K562 (cell line): ENCODE measurements around the gene UBE2L3. TPM values are rescaled to one million over a fixed set of nuclear protein-coding genes. Genes with fewer than 3 reads are reported as not detected.
A peak's percentile ranks its signal among the peaks of the same experiment; 100 is the strongest.

Source experiments
- ATAC-seq: fragments of 200-7000 bp; cut with Tn5 transposase; 3 replicates; pipeline ENCODE4 v1.9.1; 2020; ENCODE audit warnings: moderate library complexity
- BruUV-seq: library from RNA; stranded (reverse); fragments of 400-500 nt; replicated peaks from 2 replicates; lab custom pipeline; 2021; lab: Mats Ljungman, UMichigan
- CTCF ChIA-PET: fragments of 300-600 bp; formaldehyde crosslinking; extraction: SDS; loops from one replicate; lab custom pipeline; 2021; ENCODE audit warnings: low intra/inter-chr PET ratio; lab: Yijun Ruan, JAX
- POLR2A ChIA-PET: fragments of 300-600, 350-650 bp; sonication (Branson Sonifier 250); formaldehyde crosslinking; extraction: SDS; loops from one replicate; lab custom pipeline; 2021; ENCODE audit warnings: antibody characterized with exemption, inconsistent platforms; lab: Yijun Ruan, JAX
- DNase-seq, 4 experiments: peaks; one replicate each; pipeline versions ENCODE4 v3.0.0 to v3.0.0-alpha.2; 2011 to 2018; ENCODE audit warnings: low spot score in 3 of 4, mixed read lengths in 3 of 4; ENCODE audit errors: extremely low read depth in 1 of 4
- FAIRE-seq: peaks from 2 replicates; lab custom pipeline; 2011; peaks lifted over from hg19 to GRCh38; lab: Jason Lieb, UNC
- H2AFZ ChIP-seq: 2 replicates; pipeline ENCODE4 v1.6.0; 2011; ENCODE audit warnings: low read depth, low read length, control low read depth, inconsistent platforms
- H3K27ac ChIP-seq: fragments of 200-600 bp; 3 replicates; pipeline ENCODE4 v1.8.0; 2011; ENCODE audit warnings: low read depth, mild to moderate bottlenecking, control low read depth, inconsistent platforms, low read length, moderate library complexity, mixed read lengths; ENCODE audit errors: extremely low read depth
- H3K27me3 ChIP-seq, 2 experiments: fragments of 300-600 bp in 1 of 2; 2 replicates in 1 of 2; 3 replicates in 1 of 2; pipeline versions ENCODE4 v1.6.0 to v1.8.0; 2011; ENCODE audit warnings: inconsistent platforms in 2 of 2, low read length in 2 of 2, mild to moderate bottlenecking in 1 of 2, mixed read lengths in 1 of 2, moderate library complexity in 1 of 2; ENCODE audit not compliant: control insufficient read depth in 2 of 2, insufficient read depth in 2 of 2
- H3K36me3 ChIP-seq: fragments of 300-600 bp; 3 replicates; pipeline ENCODE4 v1.8.0; 2011; ENCODE audit warnings: mild to moderate bottlenecking, low read length, inconsistent platforms; ENCODE audit not compliant: control insufficient read depth, insufficient read depth
- H3K4me1 ChIP-seq, 2 experiments: fragments of 200-600 bp in 1 of 2; replicated peaks in 1 of 2; 2 replicates in 1 of 2; 3 replicates in 1 of 2; pipeline versions ENCODE4 v1.5.1 to v1.8.0; 2011; ENCODE audit warnings: inconsistent platforms in 2 of 2, low read length in 2 of 2, mild to moderate bottlenecking in 1 of 2, mixed read lengths in 1 of 2, moderate library complexity in 1 of 2; ENCODE audit not compliant: control insufficient read depth in 2 of 2, insufficient read depth in 2 of 2
- H3K4me2 ChIP-seq: 2 replicates; pipeline ENCODE4 v1.6.1; 2011; ENCODE audit warnings: low read length, control low read depth, inconsistent platforms, mixed read lengths; ENCODE audit not compliant: insufficient read depth
- H3K4me3 ChIP-seq: fragments of 200-600 bp; sonication (generic), shearing (Covaris generic); 2 replicates; pipeline ENCODE4 v1.5.1; 2016; ENCODE audit warnings: control low read depth, inconsistent platforms
- H3K79me2 ChIP-seq: fragments of 200-600 bp; 3 replicates; pipeline ENCODE4 v1.8.0; 2011; ENCODE audit warnings: low read length, inconsistent platforms; ENCODE audit not compliant: control insufficient read depth, insufficient read depth
- H3K9ac ChIP-seq, 2 experiments: 2 replicates each; pipeline versions ENCODE4 v1.6.0 to v1.6.1; 2011; ENCODE audit warnings: low read depth in 2 of 2, low read length in 2 of 2, control low read depth in 1 of 2, inconsistent platforms in 1 of 2, mild to moderate bottlenecking in 1 of 2, mixed read lengths in 1 of 2; ENCODE audit not compliant: insufficient read depth in 1 of 2
- H3K9me1 ChIP-seq: one replicate; pipeline ENCODE4 v1.6.0; 2011; ENCODE audit warnings: inconsistent platforms, mild to moderate bottlenecking, low read length, moderate library complexity; ENCODE audit not compliant: control insufficient read depth, insufficient read depth
- H3K9me3 ChIP-seq: replicated peaks from 2 replicates; pipeline ENCODE4 v1.5.1; 2011; ENCODE audit warnings: low read depth, low read length, inconsistent platforms; ENCODE audit not compliant: control insufficient read depth, insufficient read depth
- H4K20me1 ChIP-seq: replicated peaks from 2 replicates; pipeline ENCODE4 v1.6.1; 2011; ENCODE audit warnings: low read length, inconsistent platforms, mixed read lengths; ENCODE audit not compliant: control insufficient read depth, insufficient read depth
- CREBBP ChIP-seq: IDR thresholded peaks from one replicate; pipeline ENCODE4 v1.6.1; 2012; ENCODE audit warnings: low read depth, mild to moderate bottlenecking, control low read depth, inconsistent platforms, low read length
- JUN ChIP-seq, 2 experiments: sonication (generic) in 1 of 2; formaldehyde crosslinking in 1 of 2; IDR thresholded peaks; 2 replicates each; pipeline versions ENCODE4 v1.6.1 to v1.8.0; 2012 to 2022; ENCODE audit warnings: borderline replicate concordance in 2 of 2, mild to moderate bottlenecking in 2 of 2, improper control_type of control experiment in 1 of 2, low read depth in 1 of 2, low read length in 1 of 2, missing genetic modification reagents in 1 of 2
- RNF2 ChIP-seq: sonication (generic); IDR thresholded peaks from 2 replicates; pipeline ENCODE4 v1.6.1; 2016
- TOE1 ChIP-seq, 2 experiments: fragments of 450-650 bp in 1 of 2; sonication (generic) in 1 of 2; formaldehyde crosslinking in 1 of 2; IDR thresholded peaks; 2 replicates each; pipeline versions ENCODE4 v1.7.1 to v1.8.0; 2016 to 2022; ENCODE audit warnings: borderline replicate concordance in 2 of 2, mild to moderate bottlenecking in 2 of 2, antibody characterized with exemption in 1 of 2, inconsistent platforms in 1 of 2, low read depth in 1 of 2, missing genetic modification reagents in 1 of 2, moderate library complexity in 1 of 2
- ZEB2 ChIP-seq: fragments of 450-650 bp; IDR thresholded peaks from 2 replicates; pipeline ENCODE4 v1.6.1; 2016
- ZNF133 ChIP-seq: fragments of 250-450 bp; sonication (Bioruptor Pico); IDR thresholded peaks from 2 replicates; pipeline ENCODE4 v1.4.0; 2020; ENCODE audit warnings: mild to moderate bottlenecking
- WGBS: fragments of 100-300 bp; shearing (Covaris generic); methylation state at CpG from one replicate; pipeline ENCODE4 v1.1.6; 2016; ENCODE audit warnings: low coverage, mixed read lengths; ENCODE audit not compliant: insufficient coverage; ENCODE audit errors: missing lambda C conversion rate; 5-methylcytosine and 5-hydroxymethylcytosine counted together
- in situ Hi-C: fragments of 300-500 bp; cut with MboI; formaldehyde crosslinking; loops from 4 replicates; pipeline ENCODE4 v1.15.0; 2018; ENCODE audit warnings: inconsistent platforms, mixed read lengths
- intact Hi-C: fragments of 100-400 bp; cut with micrococcal nuclease; formaldehyde crosslinking; loops from 2 replicates; pipeline ENCODE4 v1.14.2; 2022
- polyA plus RNA-seq, 8 experiments: library from polyadenylated mRNA; depleted of rRNA in 4 of 8; stranded (reverse) in 5 of 8; unstranded in 3 of 8; fragments of >200 nt; fragmentation: Nextera tagmentation in 2 of 8; fragmentation: Illumina TruSeq in 1 of 8; extraction: Ambion mirVana in 2 of 8; extraction: Trizol in 1 of 8; gene quantifications; 2 replicates each; pipeline versions ENCODE4 v1.2.1 to v1.2.3, GENCODE V29; 2011 to 2014; ENCODE audit warnings: inconsistent platforms in 1 of 8, missing spikeins in 1 of 8
- total RNA-seq, 7 experiments: library from RNA; depleted of rRNA in 6 of 7; stranded (reverse); fragments of >200 nt in 6 of 7; fragmentation: Illumina TruSeq in 2 of 7; extraction: Trizol in 2 of 7; gene quantifications; 2 replicates each; pipeline versions ENCODE4 v1.2.1 to v1.2.3, GENCODE V29; 2011 to 2021; ENCODE audit warnings: low replicate concordance in 1 of 7
- TF ChIP-seq, protein P1 (sequence below), 2 experiments: fragments of 450-650 bp in 1 of 2; IDR thresholded peaks; 2 replicates each; pipeline ENCODE4 v1.6.1; 2011 to 2017; ENCODE audit warnings: low read depth in 2 of 2, antibody characterized with exemption in 1 of 2, borderline replicate concordance in 1 of 2, low read length in 1 of 2, mild to moderate bottlenecking in 1 of 2, mixed read lengths in 1 of 2; ENCODE audit not compliant: control insufficient read depth in 1 of 2
- TF ChIP-seq, protein P2 (sequence below): fragments of 450-650 bp; conservative IDR thresholded peaks from 2 replicates; pipeline ENCODE4 v1.6.1; 2016; ENCODE audit warnings: missing genetic modification characterization, low read depth, mild to moderate bottlenecking, control low read depth, missing compliant biosample characterization
- TF ChIP-seq, protein P3 (sequence below): sonication (generic); formaldehyde crosslinking; IDR thresholded peaks from 2 replicates; pipeline ENCODE4 v1.8.1; 2023; ENCODE audit warnings: mild to moderate bottlenecking, missing genetic modification reagents
- TF ChIP-seq, protein P4 (sequence below): fragments of 250-450 bp; sonication (Bioruptor Pico); IDR thresholded peaks from 2 replicates; pipeline ENCODE4 v1.4.0; 2020

Gene UBE2L3
- total and polyA plus RNA-seq, 9 of the 15 experiments (the other 6 are each of a cell fraction or from before 2014, with no cell fraction given): 215 to 625 (median 285) TPM

DNA sequence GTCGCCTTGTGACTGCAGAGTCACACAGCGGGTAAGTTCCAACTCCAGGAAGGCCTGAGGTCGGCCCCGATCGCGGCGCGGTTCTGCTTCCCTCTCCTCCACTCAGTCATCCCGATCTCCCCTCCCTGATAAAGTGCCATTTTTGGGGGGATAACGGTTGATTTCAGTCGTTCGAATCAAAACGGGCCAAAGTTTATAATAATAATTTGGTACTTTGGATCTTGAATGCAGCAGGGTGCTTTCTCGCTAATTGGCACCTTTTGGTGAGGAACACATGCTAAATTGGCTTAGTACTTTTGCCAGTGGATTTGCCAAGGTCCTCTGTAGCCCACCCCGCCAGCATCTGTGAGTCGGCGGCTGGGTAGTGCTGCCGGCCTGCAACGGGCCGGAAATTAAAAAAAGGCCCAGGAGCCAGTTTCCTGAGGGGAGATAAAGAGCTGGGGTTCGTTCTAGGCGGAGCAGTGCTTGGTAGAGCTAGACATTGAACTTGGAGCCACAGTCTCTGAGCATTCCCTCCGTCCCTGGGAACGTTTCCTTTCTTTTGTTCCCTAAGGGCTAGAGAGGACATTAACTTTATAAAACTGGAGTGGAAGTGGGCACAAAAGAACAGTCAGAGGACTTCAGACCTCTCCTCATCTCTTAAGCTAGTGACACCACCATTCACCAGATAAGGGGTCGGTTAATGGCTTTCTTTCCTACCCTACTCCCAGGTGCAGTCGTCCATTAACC is 997 bp downstream of the UBE2L3 start:
- under 1% methylated on average over 26 of the region's 26 CpGs for WGBS
- Histone ChIP-seq H3K9me3 (no peaks in the 10 kb centered on the region), H3K4me3 (peak overlapping the region; percentile 72), H4K20me1 (peaks cover 55% of the 10 kb centered on the region), H3K4me2 (peak overlapping the region; percentile 91), H3K27me3 (no peaks in the 10 kb centered on the region), H3K4me1 (peaks cover 43 to 48% of the 10 kb centered on the region in 2 experiments), H3K27ac (peak overlapping the region; percentile 93), H3K9ac (peak overlapping the region; percentile 96 to 99), H3K36me3 (peaks cover 45% of the 10 kb centered on the region), H2AFZ (peak overlapping the region; percentile 77), H3K79me2 (peaks cover 63% of the 10 kb centered on the region), H3K9me1 (peaks cover 27% of the 10 kb centered on the region)
- FAIRE-seq (no peak), ATAC-seq (peak; percentile 62), DNase-seq (peak; percentile 72 to 87 (median 82))
- POLR2A ChIA-PET: interaction anchor here (0.6 to 7.6 kb wide), 29 partner anchors 8 to 790 kb away, joined by 3 to 112 read pairs (median 5); partner anchors contain the start of genes CCDC116, SDF2L1 and YDJC
- in situ Hi-C loops: no loop called here
- intact Hi-C loops: no loop called here
- TSS peak; percentile 91 for BruUV-seq
- CTCF ChIA-PET: interaction anchor here (0.5 kb wide), 1 partner anchor 718 kb away, joined by 3 read pairs; no protein-coding TSS in a partner anchor
- TF ChIP-seq ZNF133 (CRISPR knock-in tag) (peak; percentile 60; the same call in 1 of the 2 replicates), TOE1 (IDR thresholded peaks at IDR 0.05; ENCODE audit: borderline replicate concordance) (no peak), TOE1 (CRISPR knock-in tag; IDR thresholded peaks at IDR 0.05; ENCODE audit: borderline replicate concordance, low read depth) (peak; percentile 96), ZEB2 (no peak), RNF2 (no peak), CREBBP (no peak), JUN (IDR thresholded peaks at IDR 0.05; ENCODE audit: borderline replicate concordance, low read depth, low read length) (0 out of 2 replicates have a peak, but pooled peaks have one; percentile 3), JUN (CRISPR knock-in tag; IDR thresholded peaks at IDR 0.05; ENCODE audit: borderline replicate concordance) (no peak)
- TF ChIP-seq, protein P1, sequence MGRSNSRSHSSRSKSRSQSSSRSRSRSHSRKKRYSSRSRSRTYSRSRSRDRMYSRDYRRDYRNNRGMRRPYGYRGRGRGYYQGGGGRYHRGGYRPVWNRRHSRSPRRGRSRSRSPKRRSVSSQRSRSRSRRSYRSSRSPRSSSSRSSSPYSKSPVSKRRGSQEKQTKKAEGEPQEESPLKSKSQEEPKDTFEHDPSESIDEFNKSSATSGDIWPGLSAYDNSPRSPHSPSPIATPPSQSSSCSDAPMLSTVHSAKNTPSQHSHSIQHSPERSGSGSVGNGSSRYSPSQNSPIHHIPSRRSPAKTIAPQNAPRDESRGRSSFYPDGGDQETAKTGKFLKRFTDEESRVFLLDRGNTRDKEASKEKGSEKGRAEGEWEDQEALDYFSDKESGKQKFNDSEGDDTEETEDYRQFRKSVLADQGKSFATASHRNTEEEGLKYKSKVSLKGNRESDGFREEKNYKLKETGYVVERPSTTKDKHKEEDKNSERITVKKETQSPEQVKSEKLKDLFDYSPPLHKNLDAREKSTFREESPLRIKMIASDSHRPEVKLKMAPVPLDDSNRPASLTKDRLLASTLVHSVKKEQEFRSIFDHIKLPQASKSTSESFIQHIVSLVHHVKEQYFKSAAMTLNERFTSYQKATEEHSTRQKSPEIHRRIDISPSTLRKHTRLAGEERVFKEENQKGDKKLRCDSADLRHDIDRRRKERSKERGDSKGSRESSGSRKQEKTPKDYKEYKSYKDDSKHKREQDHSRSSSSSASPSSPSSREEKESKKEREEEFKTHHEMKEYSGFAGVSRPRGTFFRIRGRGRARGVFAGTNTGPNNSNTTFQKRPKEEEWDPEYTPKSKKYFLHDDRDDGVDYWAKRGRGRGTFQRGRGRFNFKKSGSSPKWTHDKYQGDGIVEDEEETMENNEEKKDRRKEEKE (IDR thresholded peaks at IDR 0.05; ENCODE audit: borderline replicate concordance in 1 of 2, control insufficient read depth in 1 of 2, low read depth in 2 of 2, low read length in 1 of 2): no peak
- TF ChIP-seq, protein P2, sequence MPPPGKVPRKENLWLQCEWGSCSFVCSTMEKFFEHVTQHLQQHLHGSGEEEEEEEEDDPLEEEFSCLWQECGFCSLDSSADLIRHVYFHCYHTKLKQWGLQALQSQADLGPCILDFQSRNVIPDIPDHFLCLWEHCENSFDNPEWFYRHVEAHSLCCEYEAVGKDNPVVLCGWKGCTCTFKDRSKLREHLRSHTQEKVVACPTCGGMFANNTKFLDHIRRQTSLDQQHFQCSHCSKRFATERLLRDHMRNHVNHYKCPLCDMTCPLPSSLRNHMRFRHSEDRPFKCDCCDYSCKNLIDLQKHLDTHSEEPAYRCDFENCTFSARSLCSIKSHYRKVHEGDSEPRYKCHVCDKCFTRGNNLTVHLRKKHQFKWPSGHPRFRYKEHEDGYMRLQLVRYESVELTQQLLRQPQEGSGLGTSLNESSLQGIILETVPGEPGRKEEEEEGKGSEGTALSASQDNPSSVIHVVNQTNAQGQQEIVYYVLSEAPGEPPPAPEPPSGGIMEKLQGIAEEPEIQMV (tag): no peak
- TF ChIP-seq, protein P3, sequence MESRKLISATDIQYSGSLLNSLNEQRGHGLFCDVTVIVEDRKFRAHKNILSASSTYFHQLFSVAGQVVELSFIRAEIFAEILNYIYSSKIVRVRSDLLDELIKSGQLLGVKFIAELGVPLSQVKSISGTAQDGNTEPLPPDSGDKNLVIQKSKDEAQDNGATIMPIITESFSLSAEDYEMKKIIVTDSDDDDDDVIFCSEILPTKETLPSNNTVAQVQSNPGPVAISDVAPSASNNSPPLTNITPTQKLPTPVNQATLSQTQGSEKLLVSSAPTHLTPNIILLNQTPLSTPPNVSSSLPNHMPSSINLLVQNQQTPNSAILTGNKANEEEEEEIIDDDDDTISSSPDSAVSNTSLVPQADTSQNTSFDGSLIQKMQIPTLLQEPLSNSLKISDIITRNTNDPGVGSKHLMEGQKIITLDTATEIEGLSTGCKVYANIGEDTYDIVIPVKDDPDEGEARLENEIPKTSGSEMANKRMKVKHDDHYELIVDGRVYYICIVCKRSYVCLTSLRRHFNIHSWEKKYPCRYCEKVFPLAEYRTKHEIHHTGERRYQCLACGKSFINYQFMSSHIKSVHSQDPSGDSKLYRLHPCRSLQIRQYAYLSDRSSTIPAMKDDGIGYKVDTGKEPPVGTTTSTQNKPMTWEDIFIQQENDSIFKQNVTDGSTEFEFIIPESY: peak; percentile 56; the same call in 1 of the 2 replicates
- TF ChIP-seq, protein P4, sequence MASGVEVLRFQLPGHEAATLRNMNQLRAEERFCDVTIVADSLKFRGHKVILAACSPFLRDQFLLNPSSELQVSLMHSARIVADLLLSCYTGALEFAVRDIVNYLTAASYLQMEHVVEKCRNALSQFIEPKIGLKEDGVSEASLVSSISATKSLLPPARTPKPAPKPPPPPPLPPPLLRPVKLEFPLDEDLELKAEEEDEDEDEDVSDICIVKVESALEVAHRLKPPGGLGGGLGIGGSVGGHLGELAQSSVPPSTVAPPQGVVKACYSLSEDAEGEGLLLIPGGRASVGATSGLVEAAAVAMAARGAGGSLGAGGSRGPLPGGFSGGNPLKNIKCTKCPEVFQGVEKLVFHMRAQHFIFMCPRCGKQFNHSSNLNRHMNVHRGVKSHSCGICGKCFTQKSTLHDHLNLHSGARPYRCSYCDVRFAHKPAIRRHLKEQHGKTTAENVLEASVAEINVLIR (CRISPR knock-in tag): peak; percentile 62
